HepG2 (cell line): ENCODE measurements around the gene UROS. TPM values are rescaled to one million over a fixed set of nuclear protein-coding genes. Genes with fewer than 3 reads are reported as not detected.

Experiments used
- ATAC-seq: fragments of 200-7000 bp; cut with Tn5 transposase; 3 replicates; pipeline ENCODE4 v1.9.1; 2020; ENCODE audit warnings: mild to moderate bottlenecking, moderate library complexity
- BruUV-seq: library from RNA; stranded (reverse); fragments of 400-500 nt; replicated peaks from 2 replicates; lab custom pipeline; 2021; lab: Mats Ljungman, UMichigan
- CTCF ChIA-PET: fragments of 300-600 bp; formaldehyde crosslinking; extraction: SDS; loops from one replicate; lab custom pipeline; 2021; ENCODE audit warnings: low total read pairs, inconsistent platforms, low intra/inter-chr PET ratio; lab: Yijun Ruan, JAX
- POLR2A ChIA-PET: fragments of 350-600 bp; sonication (Branson Sonifier 250); formaldehyde crosslinking; loops from one replicate; lab custom pipeline; 2020; ENCODE audit warnings: antibody characterized with exemption, inconsistent platforms; lab: Yijun Ruan, JAX
- DNase-seq: peaks from one replicate; pipeline ENCODE4 v3.0.0-alpha.2; 2015; ENCODE audit warnings: low spot score
- FAIRE-seq: peaks from 3 replicates; lab custom pipeline; 2011; peaks lifted over from hg19 to GRCh38; lab: Jason Lieb, UNC
- H2AFZ ChIP-seq: one replicate; pipeline ENCODE4 v1.6.1; 2011; ENCODE audit warnings: low read length, inconsistent platforms
- H3K27ac ChIP-seq: fragments of 300-600 bp; 3 replicates; pipeline ENCODE4 v1.8.0; 2011; ENCODE audit warnings: mixed run types, mild to moderate bottlenecking, mixed read lengths, low read length, inconsistent platforms; ENCODE audit not compliant: insufficient read depth; ENCODE audit errors: extremely low read length
- H3K27me3 ChIP-seq, 2 experiments: fragments of 200-600 bp in 1 of 2; 2 replicates in 1 of 2; 3 replicates in 1 of 2; pipeline versions ENCODE4 v1.6.0 to v1.8.0; 2011; ENCODE audit warnings: low read length in 2 of 2, mild to moderate bottlenecking in 2 of 2, moderate library complexity in 2 of 2, inconsistent platforms in 1 of 2; ENCODE audit not compliant: insufficient read depth in 2 of 2, control insufficient read depth in 1 of 2
- H3K36me3 ChIP-seq, 2 experiments: fragments of 200-600 bp in 1 of 2; replicated peaks in 1 of 2; 2 replicates in 1 of 2; 3 replicates in 1 of 2; pipeline versions ENCODE4 v1.5.1 to v1.8.0; 2011; ENCODE audit warnings: low read length in 2 of 2, inconsistent platforms in 1 of 2; ENCODE audit not compliant: insufficient read depth in 2 of 2, control insufficient read depth in 1 of 2
- H3K4me1 ChIP-seq: 2 replicates; pipeline ENCODE4 v1.5.1; 2012; ENCODE audit warnings: low read length, inconsistent platforms; ENCODE audit not compliant: insufficient read depth
- H3K4me2 ChIP-seq: 2 replicates; pipeline ENCODE4 v1.6.0; 2011; ENCODE audit warnings: low read depth, low read length, inconsistent platforms
- H3K4me3 ChIP-seq, 3 experiments: fragments of 200-600 bp in 1 of 3; sonication (generic), shearing (Covaris generic) in 1 of 3; replicated peaks in 1 of 3; 2 replicates each; pipeline ENCODE4 v1.5.1; 2011 to 2016; ENCODE audit warnings: low read length in 3 of 3, inconsistent platforms in 2 of 3, low read depth in 2 of 3, mild to moderate bottlenecking in 2 of 3, control low read depth in 1 of 3, mixed read lengths in 1 of 3; ENCODE audit not compliant: insufficient read depth in 1 of 3
- H3K79me2 ChIP-seq: one replicate; pipeline ENCODE4 v1.6.1; 2011; ENCODE audit warnings: low read length, inconsistent platforms; ENCODE audit not compliant: insufficient read depth
- H3K9ac ChIP-seq: 2 replicates; pipeline ENCODE4 v1.6.0; 2011; ENCODE audit warnings: mild to moderate bottlenecking, low read depth, low read length, inconsistent platforms; ENCODE audit not compliant: insufficient read depth
- H3K9me3 ChIP-seq: 2 replicates; pipeline ENCODE4 v1.5.1; 2012; ENCODE audit warnings: mild to moderate bottlenecking, low read length
- H4K20me1 ChIP-seq: 2 replicates; pipeline ENCODE4 v1.6.0; 2011; ENCODE audit warnings: inconsistent platforms, mild to moderate bottlenecking, low read length, moderate library complexity; ENCODE audit not compliant: insufficient read depth
- BCL6 ChIP-seq: IDR thresholded peaks from 2 replicates; pipeline ENCODE4 v1.6.1; 2016; ENCODE audit warnings: missing genetic modification reagents, missing compliant biosample characterization
- CHCHD3 ChIP-seq: sonication (generic); formaldehyde crosslinking; IDR thresholded peaks from 2 replicates; pipeline ENCODE4 v1.8.0; 2022; ENCODE audit warnings: mild to moderate bottlenecking, missing genetic modification reagents, moderate library complexity
- EEA1 ChIP-seq: sonication (generic); formaldehyde crosslinking; IDR thresholded peaks from 2 replicates; pipeline ENCODE4 v1.5.1; 2020; ENCODE audit warnings: mild to moderate bottlenecking, missing genetic modification reagents, borderline replicate concordance
- EP300 ChIP-seq, 3 experiments: sonication (generic) in 1 of 3; formaldehyde crosslinking in 1 of 3; IDR thresholded peaks; 2 replicates each; pipeline versions ENCODE4 v1.5.1 to v1.6.1; 2011 to 2020; ENCODE audit warnings: low read depth in 2 of 3, low read length in 2 of 3, borderline replicate concordance in 1 of 3, improper control_type of control experiment in 1 of 3, mild to moderate bottlenecking in 1 of 3, missing genetic modification reagents in 1 of 3, moderate library complexity in 1 of 3
- HBP1 ChIP-seq: IDR thresholded peaks from 2 replicates; pipeline ENCODE4 v1.6.1; 2016; ENCODE audit warnings: low read depth, control low read depth
- IRF2 ChIP-seq: IDR thresholded peaks from 2 replicates; pipeline ENCODE4 v1.6.1; 2018; ENCODE audit warnings: missing genetic modification reagents, missing compliant biosample characterization
- RARA ChIP-seq: IDR thresholded peaks from 2 replicates; pipeline ENCODE4 v1.6.1; 2016; ENCODE audit warnings: missing genetic modification reagents, missing compliant biosample characterization
- RNF2 ChIP-seq: fragments of 450-650 bp; conservative IDR thresholded peaks from 2 replicates; pipeline ENCODE4 v1.6.1; 2016; ENCODE audit warnings: low read depth
- SALL2 ChIP-seq: sonication (generic); formaldehyde crosslinking; IDR thresholded peaks from 2 replicates; pipeline ENCODE4 v1.8.1; 2023; ENCODE audit warnings: mild to moderate bottlenecking, missing genetic modification reagents, inconsistent platforms
- SMAD9 ChIP-seq: sonication (generic); formaldehyde crosslinking; IDR thresholded peaks from 2 replicates; pipeline ENCODE4 v1.5.1; 2020; ENCODE audit warnings: mild to moderate bottlenecking, missing genetic modification reagents
- SRSF9 ChIP-seq: fragments of 200-400 bp; formaldehyde crosslinking; IDR thresholded peaks from 2 replicates; pipeline ENCODE4 v1.6.1; 2018; ENCODE audit warnings: borderline replicate concordance, mild to moderate bottlenecking, low read depth, low read length; ENCODE audit not compliant: insufficient read depth, poor library complexity, severe bottlenecking
- STAT5B ChIP-seq: sonication (generic); formaldehyde crosslinking; IDR thresholded peaks from 2 replicates; pipeline ENCODE4 v1.4.0; 2020; ENCODE audit warnings: missing genetic modification reagents
- STAT6 ChIP-seq: sonication (generic); formaldehyde crosslinking; IDR thresholded peaks from 2 replicates; pipeline ENCODE4 v1.4.0; 2020; ENCODE audit warnings: missing genetic modification reagents, mild to moderate bottlenecking, borderline replicate concordance
- ZBTB3 ChIP-seq: sonication (generic); formaldehyde crosslinking; IDR thresholded peaks from 2 replicates; pipeline ENCODE4 v1.4.0; 2020; ENCODE audit warnings: low read depth, mild to moderate bottlenecking, moderate library complexity, missing genetic modification reagents, borderline replicate concordance
- ZNF225 ChIP-seq: sonication (generic); formaldehyde crosslinking; IDR thresholded peaks from 2 replicates; pipeline ENCODE4 v1.4.0; 2020; ENCODE audit warnings: mild to moderate bottlenecking, missing genetic modification reagents
- ZNF432 ChIP-seq: sonication (generic); formaldehyde crosslinking; IDR thresholded peaks from 2 replicates; pipeline ENCODE4 v1.5.0; 2020; ENCODE audit warnings: missing genetic modification reagents, mild to moderate bottlenecking, borderline replicate concordance
- ZNF775 ChIP-seq: sonication (generic); formaldehyde crosslinking; IDR thresholded peaks from 2 replicates; pipeline ENCODE4 v1.4.0; 2020; ENCODE audit warnings: missing genetic modification reagents, mild to moderate bottlenecking, moderate library complexity, borderline replicate concordance
- ZSCAN25 ChIP-seq: sonication (generic); formaldehyde crosslinking; IDR thresholded peaks from 2 replicates; pipeline ENCODE4 v1.8.0; 2022; ENCODE audit warnings: mild to moderate bottlenecking, missing genetic modification reagents
- WGBS: methylation state at CpG from one replicate; pipeline ENCODE4 v1.1.6; 2017; ENCODE audit warnings: low lambda C conversion rate; 5-methylcytosine and 5-hydroxymethylcytosine counted together
- in situ Hi-C: cut with HindIII; loops from 2 replicates; pipeline ENCODE4 v1.10.0; 2017; ENCODE audit warnings: low pct_unique_long_range_greater_than_20kb; ENCODE audit not compliant: extremely low pct_ligation_motif_present
- intact Hi-C: fragments of 100-400 bp; cut with micrococcal nuclease; formaldehyde crosslinking; loops from one replicate; pipeline ENCODE4 v1.10.0; 2022; ENCODE audit not compliant: unreplicated experiment
- polyA plus RNA-seq, 8 experiments: library from polyadenylated mRNA; depleted of rRNA in 3 of 8; stranded (reverse) in 7 of 8; unstranded in 1 of 8; fragments of >200 nt; fragmentation: Illumina TruSeq in 4 of 8; extraction: Trizol in 4 of 8; gene quantifications; 2 replicates each; pipeline versions ENCODE4 v1.2.1 to v1.2.3, GENCODE V29; 2011 to 2016; ENCODE audit warnings: low read depth in 4 of 8, missing spikeins in 1 of 8, mixed read lengths in 1 of 8; ENCODE audit not compliant: insufficient read depth in 1 of 8
- total RNA-seq, 5 experiments: library from RNA; depleted of rRNA; stranded (reverse); fragments of >200 nt; fragmentation: Illumina TruSeq; extraction: Trizol; gene quantifications; 2 replicates each; pipeline ENCODE4 v1.2.3, GENCODE V29; 2016; ENCODE audit warnings: low read depth in 1 of 5
- TF ChIP-seq, protein P1 (sequence below): sonication (generic); formaldehyde crosslinking; IDR thresholded peaks from 2 replicates; pipeline ENCODE4 v1.8.0; 2022; ENCODE audit warnings: low read depth, missing genetic modification reagents
- TF ChIP-seq, protein P2 (sequence below): sonication (generic); formaldehyde crosslinking; IDR thresholded peaks from 2 replicates; pipeline ENCODE4 v1.4.0; 2020; ENCODE audit warnings: missing genetic modification reagents

UROS gene
- total and polyA plus RNA-seq, 2 of the 13 experiments (the other 11 are each of a cell fraction or from before 2014, with no cell fraction given): 14.8 to 49.9 TPM

DNA sequence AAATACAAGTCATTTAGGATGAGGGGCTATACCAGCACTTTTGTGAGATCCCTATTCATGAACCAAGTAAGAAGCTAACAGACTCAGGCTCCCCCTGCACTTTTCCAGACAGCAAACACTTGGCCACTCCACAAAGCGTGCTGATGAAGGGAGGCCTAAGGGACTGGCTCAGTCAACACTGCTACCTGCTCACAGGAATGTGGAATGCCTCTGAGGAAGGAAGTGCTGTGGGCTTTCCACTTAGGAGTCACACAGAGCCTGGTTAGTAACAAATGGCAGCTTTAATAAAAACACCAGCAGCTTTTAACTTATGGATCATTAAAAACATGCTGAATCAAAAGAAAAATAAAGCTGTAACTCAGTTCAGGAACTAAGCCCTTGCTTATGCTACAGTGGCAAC, 15.0 kb downstream of the UROS start:
- no peak overlapping the region for H2AFZ ChIP-seq
- FAIRE-seq (no peak), DNase-seq (no peak)
- intact Hi-C loops: no loop called here
- H3K4me1 ChIP-seq: no peaks in the 10 kb centered on the region
- H3K27me3 ChIP-seq: no peaks in the 10 kb centered on the region
- POLR2A ChIA-PET: interaction anchor here (1.4 kb wide), 1 partner anchor 10 kb away, joined by 4 read pairs; no protein-coding TSS in a partner anchor
- H3K9me3 ChIP-seq: no peaks in the 10 kb centered on the region
- WGBS: 100% methylated on average over 1 of the region's 1 CpG
- TF ChIP-seq EP300 (IDR thresholded peaks at IDR 0.05; ENCODE audit: low read depth in 2 of 2, low read length in 2 of 2) (no peak), EP300 (CRISPR knock-in tag; IDR thresholded peaks at IDR 0.05; ENCODE audit: borderline replicate concordance) (no peak), ZBTB3 (CRISPR knock-in tag) (no peak), BCL6 (CRISPR knock-in tag) (no peak), ZNF432 (CRISPR knock-in tag) (no peak), HBP1 (CRISPR knock-in tag) (no peak), CHCHD3 (CRISPR knock-in tag) (no peak), SMAD9 (CRISPR knock-in tag) (no peak), ZNF225 (CRISPR knock-in tag) (no peak), EEA1 (no peak), RARA (CRISPR knock-in tag) (no peak), IRF2 (no peak), ZNF775 (CRISPR knock-in tag) (no peak), SRSF9 (no peak), SALL2 (CRISPR knock-in tag) (no peak), STAT5B (CRISPR knock-in tag) (no peak), STAT6 (no peak), ZSCAN25 (CRISPR knock-in tag) (no peak), RNF2 (no peak)
- TF ChIP-seq, protein P1, sequence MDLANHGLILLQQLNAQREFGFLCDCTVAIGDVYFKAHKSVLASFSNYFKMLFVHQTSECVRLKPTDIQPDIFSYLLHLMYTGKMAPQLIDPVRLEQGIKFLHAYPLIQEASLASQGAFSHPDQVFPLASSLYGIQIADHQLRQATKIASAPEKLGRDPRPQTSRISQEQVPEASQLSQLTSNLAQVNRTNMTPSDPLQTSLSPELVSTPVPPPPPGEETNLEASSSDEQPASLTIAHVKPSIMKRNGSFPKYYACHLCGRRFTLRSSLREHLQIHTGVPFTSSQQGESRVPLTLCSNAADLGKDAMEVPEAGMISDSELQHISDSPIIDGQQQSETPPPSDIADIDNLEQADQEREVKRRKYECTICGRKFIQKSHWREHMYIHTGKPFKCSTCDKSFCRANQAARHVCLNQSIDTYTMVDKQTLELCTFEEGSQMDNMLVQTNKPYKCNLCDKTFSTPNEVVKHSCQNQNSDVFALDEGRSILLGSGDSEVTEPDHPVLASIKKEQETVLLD (CRISPR knock-in tag): no peak
- TF ChIP-seq, protein P2, sequence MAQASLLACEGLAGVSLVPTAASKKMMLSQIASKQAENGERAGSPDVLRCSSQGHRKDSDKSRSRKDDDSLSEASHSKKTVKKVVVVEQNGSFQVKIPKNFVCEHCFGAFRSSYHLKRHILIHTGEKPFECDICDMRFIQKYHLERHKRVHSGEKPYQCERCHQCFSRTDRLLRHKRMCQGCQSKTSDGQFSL: no peak
- TF ChIP-seq, all 625 proteins: peak for 0
- CTCF ChIA-PET: no interaction called here
- no peak overlapping the region for H3K4me2 ChIP-seq
- H3K36me3 ChIP-seq: peaks cover 13 to 23% of the 10 kb centered on the region in 2 experiments
- H3K4me3 ChIP-seq: no peak overlapping the region
- in situ Hi-C loops: no loop called here
- H3K27ac ChIP-seq: no peak overlapping the region
- no peaks in the 10 kb centered on the region for H4K20me1 ChIP-seq
- no TSS peak for BruUV-seq
- no peaks in the 10 kb centered on the region for H3K79me2 ChIP-seq
- ATAC-seq: no peak
- no peak overlapping the region for H3K9ac ChIP-seq
